Gastrocnemius medialis (tissue), 4 donors: ENCODE results near the gene CAVIN1. TPM values are rescaled to one million over a fixed set of nuclear protein-coding genes. Genes with fewer than 3 reads are reported as not detected.

Experiments
- ATAC-seq, 2 donors: fragments of 150-250 bp; one replicate each; pipeline ENCODE4 v1.9.1; 2016
- DNase-seq, 2 donors: peaks; one replicate each; pipeline ENCODE4 v3.0.0-alpha.2; 2019
- H3K27ac ChIP-seq, 4 donors: fragments of 200-600 bp; sonication (generic); 1 replicate in 1 of 4; 2 replicates in 3 of 4; pipeline ENCODE4 v1.5.1; 2016 to 2018; ENCODE audit warnings: mild to moderate bottlenecking in 2 of 4, moderate library complexity in 1 of 4
- H3K27me3 ChIP-seq, 3 donors: fragments of 200-600 bp; sonication (generic) in 2 of 3; 1 replicate in 1 of 3; 2 replicates in 2 of 3; pipeline versions ENCODE4 v1.5.1 to v1.6.0; 2016 to 2019; ENCODE audit warnings: mild to moderate bottlenecking in 1 of 3, moderate library complexity in 1 of 3
- H3K36me3 ChIP-seq, 2 donors: fragments of 200-600 bp; sonication (generic) in 1 of 2; one replicate each; pipeline ENCODE4 v1.5.1; 2017 to 2018
- H3K4me1 ChIP-seq, 2 donors: fragments of 200-600 bp; sonication (generic) in 1 of 2; one replicate each; pipeline ENCODE4 v1.5.1; 2016 to 2017; ENCODE audit warnings: mild to moderate bottlenecking in 2 of 2
- H3K4me3 ChIP-seq, 4 donors: fragments of 200-600 bp; sonication (generic) in 3 of 4; 1 replicate in 1 of 4; 2 replicates in 3 of 4; pipeline ENCODE4 v1.5.1; 2016 to 2019; ENCODE audit warnings: mild to moderate bottlenecking in 2 of 4
- H3K9me3 ChIP-seq, 3 donors: fragments of 200-600 bp; sonication (generic) in 2 of 3; 1 replicate in 1 of 3; 2 replicates in 2 of 3; pipeline ENCODE4 v1.5.1; 2016 to 2019
- CTCF ChIP-seq, 5 experiments: fragments of 450-650 bp in 3 of 5; fragments of 200-600 bp in 2 of 5; sonication (generic) in 2 of 5; IDR thresholded peaks in 4 of 5; conservative IDR thresholded peaks in 1 of 5; 1 replicate in 4 of 5; 2 replicates in 1 of 5; pipeline ENCODE4 v1.5.1; 2016 to 2019; ENCODE audit warnings: antibody characterized with exemption in 5 of 5, mild to moderate bottlenecking in 3 of 5, moderate library complexity in 3 of 5
- POLR2A ChIP-seq, 2 donors: fragments of 450-650 bp; IDR thresholded peaks; one replicate each; pipeline ENCODE4 v1.6.1; 2017; ENCODE audit warnings: antibody characterized with exemption in 2 of 2, mild to moderate bottlenecking in 2 of 2, moderate library complexity in 2 of 2
- in situ Hi-C, 4 donors: fragments of 200-750 bp; cut with MboI; loops; one replicate each; pipeline versions ENCODE4 v1.15.0 to v1.8.0; 2017; ENCODE audit warnings: low sequenced_read_pairs in 4 of 4
- intact Hi-C: fragments of 100-400 bp; cut with DNase I; formaldehyde crosslinking; loops from one replicate; pipeline ENCODE4 v1.15.1; 2023; ENCODE audit warnings: low total_unique reads
- total RNA-seq, 4 donors: library from RNA; depleted of rRNA; stranded (reverse); fragments of >200 nt; gene quantifications; one replicate each; pipeline versions ENCODE4 v1.1.0 to v1.2.3, GENCODE V29; 2016

CAVIN1 gene
- total RNA-seq, 4 donors from 2014 or later = 64.9 to 137 (median 125) TPM

GRCh38 chr17:42459801-42460281, 36.8 kb upstream of the CAVIN1 start:
- H3K4me3 ChIP-seq = peak overlapping the region; percentile 78 to 95 (median 92)
- in situ Hi-C loops (no loop called here), intact Hi-C loops (loop anchor here (1.0 to 5.0 kb wide), 4 partner anchors 37 to 148 kb away; partner anchors contain the start of gene CAVIN1)
- ATAC-seq (peak; percentile 4 to 57), DNase-seq (no peak)
- H3K4me1 ChIP-seq = peaks cover 36 to 38% of the 10 kb centered on the region in 2 donors
- peaks cover 0 to 30% of the 10 kb centered on the region in 2 donors for H3K36me3 ChIP-seq
- TF ChIP-seq POLR2A (IDR thresholded peaks at IDR 0.05) (no peak), CTCF (IDR thresholded peaks at IDR 0.05 in 4 of 5, conservative IDR thresholded peaks at IDR 0.05 in 1 of 5) (no peak)
- H3K27me3 ChIP-seq = no peaks in the 10 kb centered on the region
- H3K9me3 ChIP-seq = no peaks in the 10 kb centered on the region
- peak overlapping the region; percentile 97 to 98 (median 98) for H3K27ac ChIP-seq

- intact Hi-C loops (loop anchor here (2.0 to 5.0 kb wide), 3 partner anchors 52 to 147 kb away; no protein-coding TSS in a partner anchor), in situ Hi-C loops (no loop called here)
- Histone ChIP-seq H3K4me3 (peak overlapping the region; percentile 78 to 95 (median 92)), H3K36me3 (peaks cover 0 to 26% of the 10 kb centered on the region in 2 donors), H3K9me3 (no peaks in the 10 kb centered on the region), H3K27me3 (no peaks in the 10 kb centered on the region), H3K27ac (peak overlapping the region; percentile 97 to 98 (median 98)), H3K4me1 (peaks cover 35 to 38% of the 10 kb centered on the region in 2 donors)
- no peak for TF ChIP-seq POLR2A (IDR thresholded peaks at IDR 0.05)
- peak in 2 of 5 experiments; percentile 36 to 49 for TF ChIP-seq CTCF (IDR thresholded peaks at IDR 0.05 in 4 of 5, conservative IDR thresholded peaks at IDR 0.05 in 1 of 5)
- ATAC-seq = peak; percentile 46 to 52
- peak; percentile 36 to 57 for DNase-seq
Observed at GRCh38 chr17:42459256-42459800, 36.3 kb upstream of the CAVIN1 start.

GRCh38 chr17:42458497-42459255, 35.6 kb upstream of the CAVIN1 start, which contains the start of gene ATP6V0A1:
Gene ATP6V0A1 (plus strand): TSS chr17:42458878. CDS start chr17:42460895, 2,017 bp downstream.
- peak within 1 kb of the TSS; percentile 97 to 98 (median 98) for H3K27ac ChIP-seq
- TF ChIP-seq POLR2A (IDR thresholded peaks at IDR 0.05) = peak; percentile 93 to 94
- TF ChIP-seq CTCF (IDR thresholded peaks at IDR 0.05 in 4 of 5, conservative IDR thresholded peaks at IDR 0.05 in 1 of 5) = peak in 1 of 5 experiments; percentile 7
- peaks cover 29 to 37% of the 10 kb centered on the region in 2 donors for H3K4me1 ChIP-seq
- intact Hi-C loops (loop anchor here (1.0 to 5.0 kb wide), 4 partner anchors 51 to 146 kb away; partner anchors contain the start of gene STAT3), in situ Hi-C loops (no loop called here)
- H3K4me3 ChIP-seq = peak within 1 kb of the TSS; percentile 78 to 95 (median 92)
- no peaks in the 10 kb centered on the region for H3K9me3 ChIP-seq
- peaks cover 0 to 19% of the 10 kb centered on the region in 2 donors for H3K36me3 ChIP-seq
- H3K27me3 ChIP-seq = no peaks in the 10 kb centered on the region
- DNase-seq (peak; percentile 94 to 96), ATAC-seq (peak; percentile 76 to 82)

- peaks cover 23 to 30% of the 10 kb centered on the region in 2 donors for H3K4me1 ChIP-seq
- peak overlapping the region; percentile 97 to 98 (median 98) for H3K27ac ChIP-seq
- in situ Hi-C loops (no loop called here), intact Hi-C loops (loop anchor here (5.0 kb wide), 2 partner anchors 50 to 145 kb away; no protein-coding TSS in a partner anchor)
- no peaks in the 10 kb centered on the region for H3K9me3 ChIP-seq
- no peak for TF ChIP-seq CTCF (IDR thresholded peaks at IDR 0.05 in 4 of 5, conservative IDR thresholded peaks at IDR 0.05 in 1 of 5)
- no peak for TF ChIP-seq POLR2A (IDR thresholded peaks at IDR 0.05)
- no peak for ATAC-seq
- no peak overlapping the region for H3K4me3 ChIP-seq
- peaks cover 0 to 10% of the 10 kb centered on the region in 2 donors for H3K36me3 ChIP-seq
- H3K27me3 ChIP-seq = no peaks in the 10 kb centered on the region
- no peak for DNase-seq
Observed at GRCh38 chr17:42457107-42457792, 34.2 kb upstream of the CAVIN1 start.
